ENCODE measurements around the gene CEP131.

The CEP131 gene

DNA sequence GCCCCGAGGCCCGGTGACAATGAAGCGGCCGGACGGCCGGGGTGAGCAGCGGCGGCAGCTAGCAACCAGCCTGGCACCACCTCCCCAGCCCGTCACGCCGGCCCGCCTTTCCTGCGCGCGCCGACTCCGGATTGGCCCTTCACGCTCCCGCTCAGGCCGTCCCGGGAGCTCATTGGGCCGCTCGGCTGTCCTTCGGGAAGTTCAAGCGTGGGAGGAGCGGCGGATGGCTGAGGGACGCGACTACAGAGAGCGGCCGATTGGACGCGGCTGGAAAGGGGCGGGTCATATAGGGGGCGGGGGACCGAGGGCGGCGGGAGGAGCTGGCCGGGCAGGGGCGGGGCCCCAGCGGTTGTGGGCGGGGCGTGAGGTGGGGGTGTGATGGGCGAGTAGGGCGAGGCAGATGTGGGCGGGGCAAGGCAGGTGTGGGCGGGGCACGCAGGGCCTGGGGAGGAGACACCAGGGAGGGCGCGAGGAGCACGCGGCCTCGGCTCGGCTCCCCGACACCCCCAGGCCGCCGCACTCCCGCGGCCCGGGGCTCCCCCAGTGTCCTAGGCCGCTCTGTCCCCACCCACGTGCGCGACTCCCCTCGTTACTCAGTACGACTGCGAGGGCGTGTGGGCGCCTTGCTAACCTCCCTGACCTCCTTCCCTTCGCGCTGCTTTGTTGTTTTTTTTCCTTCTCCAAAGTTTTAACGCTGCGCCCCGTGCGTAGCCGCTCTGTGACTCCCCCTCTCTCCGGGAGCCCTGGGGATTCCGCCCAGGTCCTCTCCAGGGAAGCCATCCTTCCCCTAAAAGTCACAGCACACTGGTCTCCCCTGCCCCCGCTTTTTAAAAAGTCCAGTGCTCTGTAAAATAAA lies at the start of gene CEP131:
Gene CEP131 (minus strand): TSS at position 60 of the 856 bp plus-strand sequence. CDS start 2,909 bp downstream, outside the sequence.
- peak within 1 kb of the TSS; percentile 76 for H3K27ac ChIP-seq

DNA sequence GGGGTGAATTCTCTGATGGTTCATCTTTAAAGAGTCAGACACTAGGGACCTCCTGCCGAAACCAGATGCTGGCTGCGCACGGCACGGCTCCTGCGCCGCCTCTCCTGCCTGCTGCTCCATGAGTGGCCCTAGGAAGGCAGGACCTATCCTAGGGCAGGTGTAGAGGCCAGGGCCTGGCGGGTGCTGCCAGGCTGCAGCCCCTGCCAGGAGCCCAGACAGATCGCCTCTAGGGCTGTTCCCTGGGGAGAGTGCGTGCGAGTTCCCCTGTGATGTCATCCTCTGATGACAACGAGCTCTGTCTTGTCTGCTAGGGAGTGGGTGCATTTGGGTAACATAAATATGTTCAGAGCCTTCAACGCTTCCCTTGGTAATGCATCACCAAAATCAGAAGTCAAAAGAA lies 48.5 kb upstream of the CEP131 start:
- TF ChIP-seq, protein P1, sequence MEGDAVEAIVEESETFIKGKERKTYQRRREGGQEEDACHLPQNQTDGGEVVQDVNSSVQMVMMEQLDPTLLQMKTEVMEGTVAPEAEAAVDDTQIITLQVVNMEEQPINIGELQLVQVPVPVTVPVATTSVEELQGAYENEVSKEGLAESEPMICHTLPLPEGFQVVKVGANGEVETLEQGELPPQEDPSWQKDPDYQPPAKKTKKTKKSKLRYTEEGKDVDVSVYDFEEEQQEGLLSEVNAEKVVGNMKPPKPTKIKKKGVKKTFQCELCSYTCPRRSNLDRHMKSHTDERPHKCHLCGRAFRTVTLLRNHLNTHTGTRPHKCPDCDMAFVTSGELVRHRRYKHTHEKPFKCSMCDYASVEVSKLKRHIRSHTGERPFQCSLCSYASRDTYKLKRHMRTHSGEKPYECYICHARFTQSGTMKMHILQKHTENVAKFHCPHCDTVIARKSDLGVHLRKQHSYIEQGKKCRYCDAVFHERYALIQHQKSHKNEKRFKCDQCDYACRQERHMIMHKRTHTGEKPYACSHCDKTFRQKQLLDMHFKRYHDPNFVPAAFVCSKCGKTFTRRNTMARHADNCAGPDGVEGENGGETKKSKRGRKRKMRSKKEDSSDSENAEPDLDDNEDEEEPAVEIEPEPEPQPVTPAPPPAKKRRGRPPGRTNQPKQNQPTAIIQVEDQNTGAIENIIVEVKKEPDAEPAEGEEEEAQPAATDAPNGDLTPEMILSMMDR (IDR thresholded peaks at IDR 0.05; ENCODE audit: low read depth, low read length) = no peak
- no peak for DNase-seq
- H3K27ac ChIP-seq = peak overlapping the region; percentile 46; the same call in 1 of the 2 replicates
- peaks cover 31% of the 10 kb centered on the region for H3K36me3 ChIP-seq
- no peak overlapping the region for H3K4me3 ChIP-seq (ENCODE audit: low read depth, low read length)
- H3K9me3 ChIP-seq (ENCODE audit: severe bottlenecking) = no peaks in the 10 kb centered on the region
- no peaks in the 10 kb centered on the region for H3K27me3 ChIP-seq (ENCODE audit: insufficient read depth, low read depth, severe bottlenecking)

More for the DNA sequence above, at the start of gene CEP131:
- Histone ChIP-seq H3K4me3 (ENCODE audit: low read depth, low read length) (peak within 1 kb of the TSS; percentile 94), H3K9me3 (ENCODE audit: severe bottlenecking) (peaks cover 5% of the 10 kb centered on the region), H3K27me3 (ENCODE audit: insufficient read depth, low read depth, severe bottlenecking) (no peaks in the 10 kb centered on the region), H3K36me3 (peaks cover 32% of the 10 kb centered on the region)
- DNase-seq = peak; percentile 100
- TF ChIP-seq, protein P1 (IDR thresholded peaks at IDR 0.05; ENCODE audit: low read depth, low read length) = no peak

DNA sequence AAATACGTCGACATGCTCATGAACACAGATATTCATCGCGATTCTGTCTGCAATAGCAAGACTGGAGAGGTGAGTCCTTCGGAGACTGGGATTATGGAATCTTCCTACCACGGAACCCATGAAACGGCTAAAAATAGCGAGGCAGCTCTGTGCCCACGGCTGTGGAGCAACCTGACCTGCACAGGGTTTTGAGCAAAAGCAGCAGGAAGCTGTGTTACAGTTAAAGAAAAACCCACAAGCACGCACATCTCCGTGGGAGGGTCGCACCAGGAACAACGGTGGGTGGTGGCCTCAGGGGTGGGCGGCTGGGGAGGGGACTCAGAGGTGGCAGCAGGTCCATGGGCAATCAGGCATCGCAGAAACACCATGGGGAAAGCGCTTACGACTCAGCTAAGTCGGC lies 47.5 kb upstream of the CEP131 start:
- Histone ChIP-seq H3K27me3 (ENCODE audit: insufficient read depth, low read depth, severe bottlenecking) (no peaks in the 10 kb centered on the region), H3K9me3 (ENCODE audit: severe bottlenecking) (no peaks in the 10 kb centered on the region)

DNA sequence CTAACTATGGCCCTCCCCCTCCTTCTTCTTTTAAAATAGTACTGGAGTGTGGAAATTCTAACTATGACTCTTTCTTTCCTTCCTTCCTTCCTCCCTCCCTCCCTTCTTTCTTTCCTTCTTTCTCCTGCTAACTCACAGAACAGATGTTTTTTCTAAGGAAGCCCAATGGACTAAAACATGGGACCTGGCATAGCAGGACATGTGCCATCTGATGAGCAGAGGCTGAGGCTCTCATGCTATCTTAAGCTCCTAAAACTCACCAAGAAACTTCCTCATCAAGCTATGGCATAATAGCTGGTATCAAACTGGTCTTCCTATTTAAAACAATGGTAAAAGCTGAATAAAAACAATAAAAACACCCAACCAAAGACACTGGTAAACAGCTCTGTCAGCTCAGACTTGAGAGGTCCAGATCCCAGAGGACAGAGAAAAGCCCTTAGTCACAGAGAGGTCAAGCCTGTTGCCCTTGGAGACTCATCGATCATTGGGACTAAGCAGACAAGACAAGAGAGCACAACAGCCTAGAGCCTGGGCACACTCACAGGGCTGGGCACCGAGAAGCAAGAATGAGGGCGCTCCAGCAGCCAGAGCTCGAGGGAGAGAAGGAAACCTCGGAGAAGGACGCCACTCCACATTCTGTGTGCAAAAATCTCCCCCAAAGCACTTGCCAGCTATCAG lies 44.8 kb upstream of the CEP131 start:
- no peaks in the 10 kb centered on the region for H3K9me3 ChIP-seq (ENCODE audit: severe bottlenecking)
- DNase-seq = no peak
- H3K36me3 ChIP-seq = peaks cover 36% of the 10 kb centered on the region
- TF ChIP-seq, protein P1 (IDR thresholded peaks at IDR 0.05; ENCODE audit: low read depth, low read length) = no peak
- H3K4me3 ChIP-seq (ENCODE audit: low read depth, low read length) = no peak overlapping the region
- no peaks in the 10 kb centered on the region for H3K27me3 ChIP-seq (ENCODE audit: insufficient read depth, low read depth, severe bottlenecking)
- no peak overlapping the region for H3K27ac ChIP-seq

More for the DNA sequence above, 47.5 kb upstream of the CEP131 start:
- no peak for DNase-seq
- peaks cover 40% of the 10 kb centered on the region for H3K36me3 ChIP-seq
- no peak overlapping the region for H3K4me3 ChIP-seq (ENCODE audit: low read depth, low read length)
- H3K27ac ChIP-seq = peak overlapping the region; percentile 15; the same call in 1 of the 2 replicates
- TF ChIP-seq, protein P1 (IDR thresholded peaks at IDR 0.05; ENCODE audit: low read depth, low read length) = no peak

DNA sequence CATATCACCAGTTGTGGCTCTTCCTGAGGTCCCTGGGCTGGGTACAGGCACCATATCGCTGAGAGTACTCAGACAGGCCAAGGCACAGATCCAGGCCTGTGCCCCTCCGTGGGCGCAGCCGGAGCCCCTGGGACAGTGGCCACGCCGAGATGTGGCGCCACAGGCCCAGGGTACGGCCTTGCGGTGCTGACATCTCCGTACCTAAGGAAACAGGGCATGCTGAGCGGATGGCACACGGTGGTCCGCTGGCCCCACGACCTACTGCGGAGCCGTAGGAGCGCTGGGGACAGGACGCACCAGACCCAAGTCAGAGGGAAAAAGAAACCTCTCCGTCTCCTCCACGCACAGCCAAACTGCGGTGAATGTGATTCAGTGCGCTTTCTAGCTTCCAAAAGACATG lies 42.8 kb upstream of the CEP131 start:
- TF ChIP-seq, protein P1 (IDR thresholded peaks at IDR 0.05; ENCODE audit: low read depth, low read length) = no peak
- no peak overlapping the region for H3K4me3 ChIP-seq (ENCODE audit: low read depth, low read length)
- H3K27me3 ChIP-seq (ENCODE audit: insufficient read depth, low read depth, severe bottlenecking) = no peaks in the 10 kb centered on the region
- peaks cover 36% of the 10 kb centered on the region for H3K36me3 ChIP-seq
- no peaks in the 10 kb centered on the region for H3K9me3 ChIP-seq (ENCODE audit: severe bottlenecking)
- DNase-seq = no peak
- no peak overlapping the region for H3K27ac ChIP-seq
